DMS153 treated with DMSO at 0.1 percent for 48 hours (cell line): ENCODE measurements around the gene OTOG.

Source experiments
- DNase-seq: peaks from one replicate; lab custom pipeline; 2025; ENCODE audit not compliant: unreplicated experiment; lab: John Stamatoyannopoulos, UW

Gene OTOG

GRCh38 chr11:17602105-17603001, 55.3 kb downstream of the OTOG start:
- DNase-seq, result no peak

- no peak for DNase-seq
Measured at GRCh38 chr11:17603056-17603825, 56.2 kb downstream of the OTOG start.

- DNase-seq, result no peak
Measured at GRCh38 chr11:17604201-17604914, 57.3 kb downstream of the OTOG start.

- no peak for DNase-seq
Measured at GRCh38 chr11:17604915-17605233, 57.8 kb downstream of the OTOG start.

- DNase-seq, result no peak
Measured at GRCh38 chr11:17605651-17606122, 58.6 kb downstream of the OTOG start.

- no peak for DNase-seq
Measured at GRCh38 chr11:17606233-17607082, 59.4 kb downstream of the OTOG start.

- DNase-seq, result no peak
Measured at GRCh38 chr11:17607083-17607429, 60.0 kb downstream of the OTOG start.

GRCh38 chr11:17607591-17608570, 60.8 kb downstream of the OTOG start:
- no peak for DNase-seq

GRCh38 chr11:17608821-17609220, 61.8 kb downstream of the OTOG start:
- no peak for DNase-seq

GRCh38 chr11:17609291-17610084, 62.4 kb downstream of the OTOG start:
- no peak for DNase-seq

- no peak for DNase-seq
Measured at GRCh38 chr11:17610085-17610894, 63.2 kb downstream of the OTOG start.

- no peak for DNase-seq
Measured at GRCh38 chr11:17611049-17611448, 64.0 kb downstream of the OTOG start.

GRCh38 chr11:17611503-17612220, 64.6 kb downstream of the OTOG start:
- DNase-seq, result no peak

- no peak for DNase-seq
Measured at GRCh38 chr11:17612221-17613188, 65.4 kb downstream of the OTOG start.

- no peak for DNase-seq
Measured at GRCh38 chr11:17613428-17613962, 66.4 kb downstream of the OTOG start.

- no peak for DNase-seq
Measured at GRCh38 chr11:17613983-17614382, 66.9 kb downstream of the OTOG start.
